CD4-positive, CD25-positive, alpha-beta regulatory T cell (primary cell): Measurements from ENCODE around the gene TCEA2. TPM values are rescaled to one million over a fixed set of nuclear protein-coding genes. Genes with fewer than 3 reads are reported as not detected.

Experiments
- ATAC-seq, 2 donors: fragments of 150-1000 bp; cut with Tn5 transposase; one replicate each; pipeline ENCODE4 v1.10.0; 2021; ENCODE audit warnings: low read depth in 2 of 2, moderate number of reproducible peaks in 2 of 2, moderate library complexity in 1 of 2
- DNase-seq, 3 donors: peaks; one replicate each; pipeline versions ENCODE4 v3.0.0 to v3.0.0-alpha.2; 2012 to 2022; ENCODE audit warnings: mixed read lengths in 1 of 3
- H3K27ac ChIP-seq: one replicate; pipeline ENCODE4 v1.7.0; 2013; ENCODE audit warnings: mild to moderate bottlenecking, low read length; ENCODE audit not compliant: insufficient read depth, poor library complexity, severe bottlenecking
- H3K27me3 ChIP-seq: one replicate; pipeline ENCODE4 v1.7.0; 2013; ENCODE audit warnings: low read length; ENCODE audit not compliant: control insufficient read depth, insufficient read depth
- H3K36me3 ChIP-seq: one replicate; pipeline ENCODE4 v1.7.0; 2013; ENCODE audit warnings: mild to moderate bottlenecking, low read length, moderate library complexity; ENCODE audit not compliant: control insufficient read depth, insufficient read depth
- H3K4me1 ChIP-seq: 2 replicates; pipeline ENCODE4 v1.7.0; 2013; ENCODE audit warnings: mild to moderate bottlenecking, low read length; ENCODE audit not compliant: insufficient read depth, control insufficient read depth, poor library complexity, severe bottlenecking
- H3K4me3 ChIP-seq: one replicate; pipeline ENCODE4 v1.7.0; 2013; ENCODE audit warnings: low read depth, mild to moderate bottlenecking, low read length, moderate library complexity
- H3K9me3 ChIP-seq, 2 experiments: 1 replicate in 1 of 2; 2 replicates in 1 of 2; pipeline ENCODE4 v1.7.0; 2013; ENCODE audit warnings: low read length in 2 of 2, mild to moderate bottlenecking in 1 of 2, moderate library complexity in 1 of 2; ENCODE audit not compliant: control insufficient read depth in 2 of 2
- H3K27ac Mint-ChIP-seq, 3 donors: one replicate each; pipeline ENCODE4 v1.8.0; 2020 to 2022; ENCODE audit warnings: mild to moderate bottlenecking in 3 of 3, mixed read lengths in 3 of 3, moderate library complexity in 2 of 3
- H3K27me3 Mint-ChIP-seq: one replicate; pipeline ENCODE4 v1.8.0; 2022; ENCODE audit warnings: mild to moderate bottlenecking, mixed read lengths
- H3K36me3 Mint-ChIP-seq: one replicate; pipeline ENCODE4 v1.8.0; 2020; ENCODE audit warnings: mixed read lengths
- H3K4me1 Mint-ChIP-seq, 4 donors: one replicate each; pipeline ENCODE4 v1.8.0; 2020 to 2022; ENCODE audit warnings: mixed read lengths in 4 of 4, mild to moderate bottlenecking in 1 of 4
- H3K4me3 Mint-ChIP-seq, 4 donors: one replicate each; pipeline ENCODE4 v1.8.0; 2020 to 2022; ENCODE audit warnings: mild to moderate bottlenecking in 4 of 4, mixed read lengths in 4 of 4, moderate library complexity in 3 of 4
- H3K9me3 Mint-ChIP-seq, 7 donors: one replicate each; pipeline ENCODE4 v1.8.0; 2020 to 2022; ENCODE audit warnings: mixed read lengths in 7 of 7, mild to moderate bottlenecking in 3 of 7, moderate library complexity in 2 of 7
- polyA plus RNA-seq, 4 donors: library from polyadenylated mRNA; unstranded; fragments of 300-500 nt; fragmentation: Illumina TruSeq; gene quantifications; one replicate each; pipeline ENCODE4 v1.2.3, GENCODE V29; 2021
- total RNA-seq: library from RNA; stranded (reverse); gene quantifications from one replicate; pipeline ENCODE4 v1.2.3, GENCODE V29; 2022

The TCEA2 gene
- total and polyA plus RNA-seq, 5 donors from 2014 or later = 17.7 to 27.1 (median 23.2) TPM

GRCh38 chr20:64052987-64053840 is 9.8 kb upstream of the TCEA2 start:
- H3K9me3 ChIP-seq = no peaks in the 10 kb centered on the region
- H3K4me1 ChIP-seq = peaks cover 21% of the 10 kb centered on the region
- H3K36me3 Mint-ChIP-seq = no peaks in the 10 kb centered on the region
- no peak overlapping the region for H3K27ac ChIP-seq
- no peaks in the 10 kb centered on the region for H3K36me3 ChIP-seq
- no peak overlapping the region for H3K4me3 ChIP-seq
- no peak for DNase-seq
- ATAC-seq = no peak
- H3K27ac Mint-ChIP-seq = no peak overlapping the region
- H3K4me3 Mint-ChIP-seq = peak overlapping the region in 1 of 4 donors; percentile 91
- H3K27me3 ChIP-seq = peaks cover 2% of the 10 kb centered on the region
- H3K9me3 Mint-ChIP-seq = peaks cover 0 to 2% (median 0%) of the 10 kb centered on the region in 7 donors
- H3K27me3 Mint-ChIP-seq = peaks cover 26% of the 10 kb centered on the region
- peaks cover 0 to 17% (median 6%) of the 10 kb centered on the region in 4 donors for H3K4me1 Mint-ChIP-seq

DNA sequence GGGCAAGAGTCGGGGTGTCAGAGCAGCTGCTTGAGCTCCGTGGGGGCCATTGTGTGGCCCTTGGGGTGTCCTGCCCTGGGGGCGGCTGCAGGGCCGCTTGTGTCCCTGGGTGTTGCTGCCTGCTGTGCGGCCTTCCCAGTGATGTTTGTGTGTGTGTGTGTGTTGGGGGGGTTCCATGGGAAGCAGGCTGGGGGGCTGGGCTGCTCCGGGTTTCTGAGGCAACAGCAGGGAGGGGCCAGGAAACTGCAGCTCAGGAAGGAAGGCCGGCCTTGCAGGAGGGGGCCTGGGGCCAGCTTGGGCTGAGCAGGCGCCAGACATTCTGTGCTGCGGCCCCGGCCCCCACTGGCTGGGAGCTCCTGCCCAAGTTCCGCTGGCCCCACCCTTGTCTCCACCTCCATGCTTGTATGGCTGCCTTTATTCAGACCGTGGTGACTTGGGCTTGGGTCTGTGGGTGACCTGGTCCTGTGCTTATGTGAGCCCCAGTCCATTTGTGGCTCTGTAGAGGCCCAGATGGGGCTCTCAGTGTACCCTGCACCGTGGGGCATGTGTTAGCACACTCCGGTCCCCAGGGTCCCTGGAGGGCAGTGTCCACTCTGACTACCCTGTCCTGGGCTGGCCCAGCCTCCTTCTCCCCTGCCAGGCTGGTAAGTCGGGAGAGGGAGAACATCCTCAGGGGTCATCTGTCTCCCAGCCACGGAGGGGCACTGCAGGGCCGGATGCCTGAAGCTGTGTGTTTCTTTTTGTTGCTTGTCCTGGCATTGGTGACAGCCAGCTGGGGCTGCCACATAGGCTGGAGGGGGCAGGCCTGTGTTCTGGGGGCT is 8.9 kb upstream of the TCEA2 start:
- no peak overlapping the region for H3K4me3 ChIP-seq
- ATAC-seq (no peak), DNase-seq (no peak)
- Mint-ChIP-seq H3K9me3 (peaks cover 0 to 2% (median 0%) of the 10 kb centered on the region in 7 donors), H3K4me1 (peaks cover 0 to 16% (median 7%) of the 10 kb centered on the region in 4 donors), H3K36me3 (no peaks in the 10 kb centered on the region), H3K27ac (no peak overlapping the region), H3K27me3 (peaks cover 26% of the 10 kb centered on the region), H3K4me3 (no peak overlapping the region)
- no peaks in the 10 kb centered on the region for H3K36me3 ChIP-seq
- peaks cover 16% of the 10 kb centered on the region for H3K4me1 ChIP-seq
- no peak overlapping the region for H3K27ac ChIP-seq
- H3K27me3 ChIP-seq = peaks cover 2% of the 10 kb centered on the region
- no peaks in the 10 kb centered on the region for H3K9me3 ChIP-seq

GRCh38 chr20:64055396-64055892 is 7.6 kb upstream of the TCEA2 start:
- Histone ChIP-seq H3K27ac (no peak overlapping the region), H3K27me3 (peaks cover 2% of the 10 kb centered on the region), H3K4me1 (peaks cover 9% of the 10 kb centered on the region), H3K4me3 (no peak overlapping the region), H3K9me3 (no peaks in the 10 kb centered on the region), H3K36me3 (no peaks in the 10 kb centered on the region)
- DNase-seq (no peak), ATAC-seq (no peak)
- Mint-ChIP-seq H3K36me3 (no peaks in the 10 kb centered on the region), H3K9me3 (peaks cover 0 to 2% (median 0%) of the 10 kb centered on the region in 7 donors), H3K27ac (no peak overlapping the region), H3K4me1 (peaks cover 0 to 16% (median 7%) of the 10 kb centered on the region in 4 donors), H3K27me3 (peaks cover 24% of the 10 kb centered on the region), H3K4me3 (peak overlapping the region in 2 of 4 donors; percentile 15 to 41)

DNA sequence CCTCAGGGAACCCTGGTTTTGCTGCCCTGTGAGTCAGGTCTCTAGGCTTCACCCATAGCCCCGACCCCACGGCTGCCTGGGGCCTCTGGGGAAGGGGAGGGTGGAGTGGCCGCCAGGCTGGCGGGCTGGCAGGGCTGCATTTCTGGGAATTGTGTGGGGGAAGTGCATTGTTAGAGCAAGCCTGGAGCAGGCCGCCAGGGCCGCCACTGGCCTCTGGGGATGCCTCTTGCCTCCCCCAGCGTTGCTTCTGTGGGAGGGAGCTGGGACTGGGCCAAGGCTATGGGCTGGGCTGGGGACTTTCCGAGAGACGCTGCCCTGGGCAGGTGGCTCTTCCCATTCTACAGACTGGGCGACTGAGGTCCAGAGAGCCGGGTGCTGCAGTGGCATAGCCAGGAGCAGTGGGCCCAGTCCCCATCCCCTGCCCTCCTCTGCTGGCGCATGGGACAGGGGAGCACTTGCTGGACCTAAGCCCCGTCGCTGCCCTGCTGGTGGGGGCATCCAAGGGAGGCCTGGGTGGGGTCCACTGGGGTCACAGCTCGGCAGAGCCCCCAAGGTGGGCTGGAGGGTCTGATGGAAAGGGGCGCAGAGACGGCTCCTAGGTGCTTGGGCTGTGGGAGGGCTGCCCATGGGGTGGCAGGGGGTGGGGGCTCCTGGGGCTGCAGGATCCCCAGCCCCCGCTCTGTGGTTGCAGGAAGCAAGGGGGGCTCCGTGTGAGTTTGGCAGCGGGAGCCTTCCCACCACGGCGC is 6.9 kb upstream of the TCEA2 start:
- peaks cover 2% of the 10 kb centered on the region for H3K27me3 ChIP-seq
- Mint-ChIP-seq H3K4me3 (no peak overlapping the region), H3K36me3 (no peaks in the 10 kb centered on the region), H3K9me3 (peaks cover 0 to 2% (median 0%) of the 10 kb centered on the region in 7 donors), H3K27me3 (peaks cover 18% of the 10 kb centered on the region), H3K4me1 (peaks cover 0 to 16% (median 7%) of the 10 kb centered on the region in 4 donors), H3K27ac (no peak overlapping the region)
- ATAC-seq (no peak), DNase-seq (no peak)
- H3K36me3 ChIP-seq = no peaks in the 10 kb centered on the region
- H3K9me3 ChIP-seq = no peaks in the 10 kb centered on the region
- H3K4me3 ChIP-seq = no peak overlapping the region
- H3K4me1 ChIP-seq = peaks cover 9% of the 10 kb centered on the region
- H3K27ac ChIP-seq = no peak overlapping the region

DNA sequence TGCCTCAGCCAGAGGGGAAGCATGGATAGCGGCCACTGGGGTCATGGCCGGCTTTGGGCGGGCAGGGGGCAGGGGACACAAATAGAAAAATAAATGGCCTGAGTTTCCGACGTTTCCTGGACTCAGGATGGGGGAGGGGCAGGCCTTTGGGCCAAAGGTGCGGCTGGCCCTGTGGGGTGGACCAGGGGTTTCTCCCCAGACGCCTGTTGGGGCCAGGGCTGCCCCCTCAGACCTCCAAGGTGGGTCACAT is 6.4 kb upstream of the TCEA2 start:
- ATAC-seq = no peak
- no peak for DNase-seq
- H3K4me1 Mint-ChIP-seq = peaks cover 0 to 16% (median 7%) of the 10 kb centered on the region in 4 donors
- H3K27ac Mint-ChIP-seq = no peak overlapping the region
- no peaks in the 10 kb centered on the region for H3K36me3 ChIP-seq
- no peak overlapping the region for H3K27ac ChIP-seq
- H3K27me3 Mint-ChIP-seq = peaks cover 15% of the 10 kb centered on the region
- H3K27me3 ChIP-seq = peaks cover 2% of the 10 kb centered on the region
- H3K9me3 Mint-ChIP-seq = peaks cover 0 to 2% (median 0%) of the 10 kb centered on the region in 7 donors
- H3K4me3 Mint-ChIP-seq = no peak overlapping the region
- no peaks in the 10 kb centered on the region for H3K9me3 ChIP-seq
- peaks cover 9% of the 10 kb centered on the region for H3K4me1 ChIP-seq
- H3K4me3 ChIP-seq = no peak overlapping the region
- no peaks in the 10 kb centered on the region for H3K36me3 Mint-ChIP-seq

DNA sequence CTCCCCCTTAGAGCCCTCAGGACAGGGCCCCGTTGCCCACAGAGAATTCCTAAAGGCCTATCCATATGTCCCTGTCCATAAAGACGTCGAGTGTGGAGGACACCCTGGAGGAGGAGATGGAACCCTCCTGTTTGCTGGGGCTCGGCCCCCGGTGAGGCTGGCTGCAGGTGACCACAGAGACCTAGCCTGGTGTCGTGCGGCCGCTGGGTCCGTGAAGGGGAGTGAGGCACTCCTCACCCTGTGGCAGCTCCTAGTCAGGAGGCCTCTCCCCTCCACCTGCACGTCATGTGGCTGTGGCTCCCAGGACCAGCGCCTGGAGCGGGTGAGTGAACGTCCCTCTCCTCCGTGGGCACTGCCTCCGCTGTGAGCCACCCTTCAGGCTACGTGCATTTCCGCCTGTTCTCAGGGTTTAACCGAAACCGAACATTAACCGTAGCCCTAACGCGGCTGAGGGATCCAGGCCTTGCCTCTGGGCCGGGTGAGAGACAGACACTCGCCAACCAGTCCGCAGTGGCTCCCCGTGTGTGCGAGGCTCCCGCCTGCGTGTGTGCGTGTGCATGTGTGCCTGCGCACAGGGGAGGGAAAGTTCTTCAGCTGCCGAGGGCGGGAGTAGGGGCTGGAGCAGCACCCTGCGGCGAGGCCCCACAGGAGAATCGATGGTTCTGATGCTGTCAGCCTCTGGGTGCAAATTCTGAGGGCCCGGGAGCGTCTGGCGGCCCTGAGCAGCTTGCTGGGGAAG is 5.9 kb upstream of the TCEA2 start:
- H3K36me3 Mint-ChIP-seq = no peaks in the 10 kb centered on the region
- H3K27ac ChIP-seq = no peak overlapping the region
- peaks cover 0 to 19% (median 7%) of the 10 kb centered on the region in 4 donors for H3K4me1 Mint-ChIP-seq
- ATAC-seq (peak in 1 of 2 donors; percentile 15), DNase-seq (peak in 1 of 3 donors; percentile 56)
- no peak overlapping the region for H3K27ac Mint-ChIP-seq
- no peaks in the 10 kb centered on the region for H3K36me3 ChIP-seq
- peaks cover 0 to 2% (median 0%) of the 10 kb centered on the region in 7 donors for H3K9me3 Mint-ChIP-seq
- peak overlapping the region in 3 of 4 donors; percentile 21 to 52 (median 41) for H3K4me3 Mint-ChIP-seq
- H3K27me3 ChIP-seq = no peaks in the 10 kb centered on the region
- no peaks in the 10 kb centered on the region for H3K9me3 ChIP-seq
- peaks cover 11% of the 10 kb centered on the region for H3K27me3 Mint-ChIP-seq
- peaks cover 9% of the 10 kb centered on the region for H3K4me1 ChIP-seq
- H3K4me3 ChIP-seq = no peak overlapping the region
